HepG2 (cell line): ENCODE results near the gene ALG14. TPM values are rescaled to one million over a fixed set of nuclear protein-coding genes. Genes with fewer than 3 reads are reported as not detected.

Source experiments
- BATF2 ChIP-seq: sonication (generic); formaldehyde crosslinking; IDR thresholded peaks from 2 replicates; pipeline ENCODE4 v1.8.0; 2022; ENCODE audit warnings: mild to moderate bottlenecking, missing genetic modification reagents, moderate library complexity
- DNMT1 ChIP-seq: sonication (generic); formaldehyde crosslinking; IDR thresholded peaks from 2 replicates; pipeline ENCODE4 v1.5.1; 2020; ENCODE audit warnings: mild to moderate bottlenecking, missing genetic modification reagents
- KDM1A ChIP-seq: IDR thresholded peaks from 2 replicates; pipeline ENCODE4 v1.6.1; 2016; ENCODE audit warnings: missing compliant biosample characterization
- MXD1 ChIP-seq: sonication (generic); formaldehyde crosslinking; IDR thresholded peaks from 2 replicates; pipeline ENCODE4 v1.4.0; 2020; ENCODE audit warnings: mild to moderate bottlenecking, missing genetic modification reagents
- NFKB2 ChIP-seq: sonication (generic); formaldehyde crosslinking; IDR thresholded peaks from 2 replicates; pipeline ENCODE4 v1.4.0; 2020; ENCODE audit warnings: missing genetic modification reagents, borderline replicate concordance
- PCBP2 ChIP-seq: fragments of 200-400 bp; formaldehyde crosslinking; optimal IDR thresholded peaks from 2 replicates; pipeline ENCODE3; 2018; ENCODE audit warnings: low read length, low read depth; ENCODE audit not compliant: poor library complexity, severe bottlenecking
- POGK ChIP-seq: sonication (generic); formaldehyde crosslinking; conservative IDR thresholded peaks from 2 replicates; pipeline ENCODE4 v1.8.0; 2022; ENCODE audit warnings: mild to moderate bottlenecking, moderate library complexity, missing genetic modification reagents
- SAP130 ChIP-seq: IDR thresholded peaks from 2 replicates; pipeline ENCODE4 v1.6.1; 2016; ENCODE audit warnings: low read depth
- SNAPC4 ChIP-seq: sonication (generic); formaldehyde crosslinking; IDR thresholded peaks from 2 replicates; pipeline ENCODE4 v1.4.0; 2020; ENCODE audit warnings: mild to moderate bottlenecking, missing genetic modification reagents
- TRIM24 ChIP-seq: sonication (generic); formaldehyde crosslinking; IDR thresholded peaks from 2 replicates; pipeline ENCODE4 v1.8.0; 2022; ENCODE audit warnings: mild to moderate bottlenecking, missing genetic modification reagents
- ZBTB4 ChIP-seq: sonication (generic); formaldehyde crosslinking; IDR thresholded peaks from 2 replicates; pipeline ENCODE4 v1.4.0; 2020; ENCODE audit warnings: missing genetic modification reagents, mild to moderate bottlenecking, borderline replicate concordance
- ZBTB7A ChIP-seq: sonication (generic); formaldehyde crosslinking; IDR thresholded peaks from 2 replicates; pipeline ENCODE4 v1.8.0; 2022; ENCODE audit warnings: mild to moderate bottlenecking, missing genetic modification reagents
- ZFP36L2 ChIP-seq: sonication (generic); formaldehyde crosslinking; IDR thresholded peaks from 2 replicates; pipeline ENCODE4 v1.4.0; 2020; ENCODE audit warnings: missing genetic modification reagents
- ZNF331 ChIP-seq: sonication (generic); formaldehyde crosslinking; IDR thresholded peaks from 2 replicates; pipeline ENCODE4 v1.4.0; 2020; ENCODE audit warnings: missing genetic modification reagents
- ZNF468 ChIP-seq: sonication (generic); formaldehyde crosslinking; IDR thresholded peaks from 2 replicates; pipeline ENCODE4 v1.8.0; 2022; ENCODE audit warnings: mild to moderate bottlenecking, moderate library complexity, missing genetic modification reagents
- ZNF644 ChIP-seq: IDR thresholded peaks from 2 replicates; pipeline ENCODE4 v1.6.1; 2016; ENCODE audit warnings: low read depth
- ZNF720 ChIP-seq: sonication (generic); formaldehyde crosslinking; IDR thresholded peaks from 2 replicates; pipeline ENCODE4 v1.4.0; 2020; ENCODE audit warnings: missing genetic modification reagents
- ZUFSP ChIP-seq: sonication (generic); formaldehyde crosslinking; IDR thresholded peaks from 2 replicates; pipeline ENCODE4 v1.9.0; 2021; ENCODE audit warnings: missing genetic modification reagents, mild to moderate bottlenecking, borderline replicate concordance
- polyA plus RNA-seq, 8 experiments: library from polyadenylated mRNA; depleted of rRNA in 3 of 8; stranded (reverse) in 7 of 8; unstranded in 1 of 8; fragments of >200 nt; fragmentation: Illumina TruSeq in 4 of 8; extraction: Trizol in 4 of 8; gene quantifications; 2 replicates each; pipeline versions ENCODE4 v1.2.1 to v1.2.3, GENCODE V29; 2011 to 2016; ENCODE audit warnings: low read depth in 4 of 8, missing spikeins in 1 of 8, mixed read lengths in 1 of 8; ENCODE audit not compliant: insufficient read depth in 1 of 8
- total RNA-seq, 5 experiments: library from RNA; depleted of rRNA; stranded (reverse); fragments of >200 nt; fragmentation: Illumina TruSeq; extraction: Trizol; gene quantifications; 2 replicates each; pipeline ENCODE4 v1.2.3, GENCODE V29; 2016; ENCODE audit warnings: low read depth in 1 of 5

The ALG14 gene
- total and polyA plus RNA-seq, 2 of the 13 experiments (the other 11 are each of a cell fraction or from before 2014, with no cell fraction given), result 4.5 to 12.7 TPM

- TF ChIP-seq ZBTB4 (CRISPR knock-in tag), result no peak
- TF ChIP-seq SNAPC4, result no peak
- TF ChIP-seq ZFP36L2 (CRISPR knock-in tag), result no peak
- TF ChIP-seq NFKB2 (CRISPR knock-in tag), result no peak
- TF ChIP-seq ZUFSP (CRISPR knock-in tag), result no peak
- no peak for TF ChIP-seq ZNF468
- no peak for TF ChIP-seq POGK (CRISPR knock-in tag)
- no peak for TF ChIP-seq ZNF331 (CRISPR knock-in tag)
- TF ChIP-seq ZBTB7A, result no peak
- TF ChIP-seq ZNF720 (CRISPR knock-in tag), result no peak
- TF ChIP-seq PCBP2, result no peak
- no peak for TF ChIP-seq TRIM24 (CRISPR knock-in tag)
- no peak for TF ChIP-seq BATF2 (CRISPR knock-in tag)
- TF ChIP-seq DNMT1, result no peak
- TF ChIP-seq ZNF644 (CRISPR knock-in tag), result no peak
- TF ChIP-seq SAP130, result peak; percentile 15; the same call in 1 of the 2 replicates
- no peak for TF ChIP-seq MXD1 (CRISPR knock-in tag)
- TF ChIP-seq KDM1A (CRISPR knock-in tag), result peak; percentile 43; the same call in 1 of the 2 replicates
These were observed 114.7 kb downstream of the ALG14 start (continued) for GRCh38 chr1:94958081-94958480.
